Measurements from ENCODE around the gene NR2C2.
A peak's percentile ranks its signal among the peaks of the same experiment; 100 is the strongest.

Gene NR2C2

GRCh38 chr3:14921811-14922705 lies 25.3 kb upstream of the NR2C2 start:
- no peak for DNase-seq

- DNase-seq = no peak
Measured at GRCh38 chr3:14922863-14923262, 24.5 kb upstream of the NR2C2 start.

- DNase-seq = no peak
Measured at GRCh38 chr3:14923476-14923875, 23.9 kb upstream of the NR2C2 start.

- DNase-seq = no peak
Measured at GRCh38 chr3:14925729-14926591, 21.4 kb upstream of the NR2C2 start.

GRCh38 chr3:14926592-14926991 lies 20.8 kb upstream of the NR2C2 start:
- DNase-seq = no peak

DNA sequence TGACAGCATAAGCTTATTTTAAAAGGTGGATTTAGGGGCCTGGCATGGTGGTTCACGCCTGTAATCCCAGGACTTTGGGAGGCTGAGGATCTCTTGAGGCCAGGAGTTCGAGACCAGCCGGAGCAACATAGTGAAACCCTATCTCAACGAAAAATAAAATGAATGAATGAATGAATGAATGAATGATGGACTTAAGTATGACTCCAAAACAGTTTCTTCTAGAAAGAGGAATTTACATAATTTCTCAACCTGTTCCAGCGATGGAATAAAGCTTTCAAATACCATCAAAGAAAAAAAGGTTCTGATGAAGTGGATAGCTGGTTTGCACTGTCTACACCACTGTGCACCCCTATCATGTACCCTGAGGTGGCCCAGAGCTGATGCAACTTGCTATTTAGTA lies 20.1 kb upstream of the NR2C2 start:
- DNase-seq = no peak

GRCh38 chr3:14929310-14930074 lies 17.9 kb upstream of the NR2C2 start:
- no peak for DNase-seq

DNA sequence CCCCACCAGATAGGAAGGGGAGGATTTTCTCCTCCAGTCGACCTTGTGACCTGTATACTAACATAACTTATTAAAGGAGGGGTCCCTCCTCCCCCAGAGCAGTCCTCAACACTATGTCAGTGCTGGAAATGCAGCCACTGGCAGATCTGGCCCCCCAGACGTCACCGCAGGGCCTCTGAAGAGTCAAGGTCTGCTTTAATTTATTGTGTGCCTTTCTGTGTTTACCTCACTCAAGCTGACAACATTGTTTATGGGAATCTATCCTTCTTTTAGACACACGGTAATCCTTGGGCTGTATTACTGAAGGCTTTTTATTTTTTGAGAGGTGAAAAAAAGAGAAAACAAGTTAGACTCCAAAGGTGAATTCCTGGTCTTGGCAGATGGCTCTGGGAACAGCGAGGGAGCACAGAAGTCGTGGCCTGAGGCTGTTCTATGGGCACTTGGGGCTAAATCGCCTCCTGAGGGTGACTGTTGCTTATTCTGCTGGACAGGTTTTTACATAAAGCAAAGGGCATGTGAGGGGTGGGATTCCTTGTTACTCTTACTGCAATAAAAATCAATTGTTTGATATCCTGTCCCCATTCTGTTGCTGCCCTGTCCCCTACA lies 13.5 kb upstream of the NR2C2 start:
- DNase-seq = no peak

DNA sequence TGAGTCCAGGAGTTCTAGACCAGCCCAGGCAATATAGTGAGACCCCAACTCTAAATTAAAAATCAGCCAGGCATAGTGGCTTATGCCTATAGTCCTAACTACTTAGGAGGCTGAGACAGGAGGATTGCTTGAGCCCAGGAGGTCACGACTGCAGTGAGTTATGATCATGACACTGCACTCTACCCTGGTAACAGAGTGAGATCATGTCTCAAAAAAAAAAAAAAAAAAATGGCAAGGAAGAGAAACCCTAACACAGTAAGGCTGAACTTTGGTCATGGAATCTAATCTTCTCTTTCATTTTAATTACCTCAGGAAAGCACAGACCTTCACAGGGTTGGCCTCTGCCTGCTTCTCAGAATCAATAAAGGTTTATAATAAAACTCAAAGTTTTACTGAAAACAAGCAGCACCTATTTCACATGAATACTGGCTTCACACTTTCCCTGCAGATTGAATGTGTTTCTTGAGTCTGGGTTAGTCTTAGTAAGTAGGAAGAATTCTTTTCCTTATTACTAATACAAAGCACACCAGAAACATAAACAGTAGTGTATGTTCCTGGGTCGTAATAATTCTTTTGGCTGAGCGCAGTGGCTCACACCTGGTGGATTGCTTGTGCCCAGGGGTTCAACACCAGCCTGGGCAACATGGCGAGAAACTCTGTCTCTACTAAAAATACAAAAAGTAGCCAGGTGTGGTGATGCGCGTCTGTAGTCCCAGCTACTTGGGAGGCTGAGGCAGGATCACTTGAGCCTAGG lies 11.6 kb upstream of the NR2C2 start:
- no peak for DNase-seq

- DNase-seq = no peak
Measured at GRCh38 chr3:14938954-14939353, 8.4 kb upstream of the NR2C2 start.

- no peak for DNase-seq
Measured at GRCh38 chr3:14941871-14942270, 5.5 kb upstream of the NR2C2 start.

- no peak for DNase-seq
Measured at GRCh38 chr3:14943042-14943441, 4.3 kb upstream of the NR2C2 start.

DNA sequence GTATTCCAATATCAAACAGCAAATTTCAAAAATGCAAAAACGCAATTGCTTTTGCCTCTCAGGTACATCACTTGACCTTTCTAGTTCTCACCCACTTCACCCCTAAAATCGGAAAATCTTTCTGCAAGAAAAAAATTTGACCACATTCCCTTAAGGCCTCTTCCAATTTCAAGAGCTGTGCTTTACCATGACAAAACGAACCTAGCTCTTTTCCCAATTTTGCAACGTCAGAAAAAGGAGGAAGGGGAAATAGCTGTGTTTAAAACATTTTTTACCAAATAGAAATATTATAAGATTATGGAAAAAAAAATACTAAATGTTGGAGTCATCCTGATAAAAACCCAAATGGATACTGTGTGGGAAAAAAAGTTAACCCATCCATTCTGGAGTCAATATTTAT lies 1.1 kb upstream of the NR2C2 start:
- DNase-seq = no peak

- DNase-seq = no peak
Measured at GRCh38 chr3:14946739-14947099, 664 bp upstream of the NR2C2 start.

GRCh38 chr3:14947886-14948608 lies 664 bp downstream of the NR2C2 start:
- peak; percentile 91 to 92 for DNase-seq

- no peak for DNase-seq
Measured at GRCh38 chr3:14948609-14949038, 1.2 kb downstream of the NR2C2 start.

- no peak for DNase-seq
Measured at GRCh38 chr3:14949126-14949525, 1.7 kb downstream of the NR2C2 start.

- no peak for DNase-seq
Measured at GRCh38 chr3:14950274-14950673, 2.9 kb downstream of the NR2C2 start.

- DNase-seq = no peak
Measured at GRCh38 chr3:14957153-14957552, 9.8 kb downstream of the NR2C2 start.

DNA sequence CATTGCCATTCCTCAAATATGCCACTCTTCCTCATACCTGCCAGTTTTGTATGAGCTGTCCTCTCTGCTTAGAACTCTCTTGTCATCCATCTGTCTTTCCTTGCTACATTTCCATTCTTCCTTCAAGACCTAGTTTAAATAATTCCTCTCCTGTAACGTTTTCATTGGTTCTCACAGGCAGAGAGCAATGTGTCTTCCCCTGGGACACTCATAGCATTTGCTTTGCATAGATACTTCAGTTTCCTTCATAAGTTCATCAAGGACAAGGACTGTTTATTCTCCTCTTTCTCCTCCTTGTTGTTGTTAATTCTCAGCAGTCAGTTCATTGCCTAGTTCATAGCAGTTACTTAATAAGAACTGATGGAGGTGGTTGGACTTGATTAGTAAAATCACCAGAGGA lies 10.5 kb downstream of the NR2C2 start:
- DNase-seq = no peak

DNA sequence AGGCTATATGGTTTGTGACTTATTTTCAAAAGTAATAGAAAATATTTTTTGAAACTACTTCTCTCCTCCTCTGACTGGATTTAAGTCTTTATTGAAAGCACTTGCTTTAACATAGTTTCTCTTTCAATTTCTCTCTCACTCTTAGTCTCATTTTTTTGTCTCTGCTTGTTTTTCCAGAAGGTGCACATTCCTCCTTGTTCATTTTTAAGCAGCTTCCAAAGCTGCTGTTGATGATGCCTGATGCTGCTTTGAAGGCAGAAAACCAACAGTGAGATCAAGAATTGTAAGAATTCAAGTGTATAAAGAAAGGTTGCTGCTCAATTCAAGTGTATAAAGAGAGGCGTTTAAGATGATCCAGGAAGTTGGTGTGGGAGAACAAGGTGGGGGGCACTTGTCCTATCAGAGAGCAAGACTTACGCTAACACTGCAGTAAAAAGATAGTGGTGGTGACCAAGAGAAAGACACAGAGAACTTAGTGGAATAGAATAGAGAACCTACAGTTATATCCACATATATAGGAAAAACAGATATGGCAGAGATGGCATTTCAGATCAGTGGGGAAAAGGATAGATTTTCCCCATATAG lies 12.1 kb downstream of the NR2C2 start:
- no peak for DNase-seq
